Endodermal cell (in vitro differentiated cells): Measurements from ENCODE around the gene SAMD11. TPM values are rescaled to one million over a fixed set of nuclear protein-coding genes. Genes with fewer than 3 reads are reported as not detected.
"Not testable (repeated sequence)": the region's sequence is repeated elsewhere in the genome, so short reads cannot be mapped to it uniquely, and the experiment has no call there.

Experiments
- DNase-seq: peaks from one replicate; pipeline ENCODE4 v3.0.0-alpha.2; 2017
- H3K27ac ChIP-seq: 2 replicates; pipeline ENCODE4 v1.5.1; 2013; ENCODE audit warnings: mild to moderate bottlenecking, low read depth, low read length, moderate library complexity
- H3K27me3 ChIP-seq: 2 replicates; pipeline ENCODE4 v1.6.1; 2013; ENCODE audit warnings: mild to moderate bottlenecking, low read length, moderate library complexity; ENCODE audit not compliant: insufficient read depth, control insufficient read depth, poor library complexity, severe bottlenecking
- H3K36me3 ChIP-seq: 2 replicates; pipeline ENCODE4 v1.7.0; 2013; ENCODE audit warnings: mild to moderate bottlenecking, low read length, moderate library complexity; ENCODE audit not compliant: control insufficient read depth, insufficient read depth
- H3K4me1 ChIP-seq: one replicate; pipeline ENCODE4 v1.7.0; 2013; ENCODE audit warnings: low read length; ENCODE audit not compliant: control insufficient read depth, insufficient read depth
- H3K4me3 ChIP-seq: 2 replicates; pipeline ENCODE4 v1.5.1; 2013; ENCODE audit warnings: mild to moderate bottlenecking, low read length, moderate library complexity
- H3K9ac ChIP-seq: 2 replicates; pipeline ENCODE4 v1.6.1; 2013; ENCODE audit warnings: mild to moderate bottlenecking, low read length, moderate library complexity; ENCODE audit not compliant: poor library complexity, severe bottlenecking; ENCODE audit errors: extremely low read depth
- H3K9me3 ChIP-seq: 2 replicates; pipeline ENCODE4 v1.6.1; 2013; ENCODE audit warnings: mild to moderate bottlenecking, low read length, moderate library complexity; ENCODE audit not compliant: control insufficient read depth
- H3K27ac Mint-ChIP-seq: 2 replicates; pipeline ENCODE4 v1.8.0; 2020; ENCODE audit warnings: mixed read lengths
- H3K27me3 Mint-ChIP-seq: 2 replicates; pipeline ENCODE4 v1.8.0; 2021; ENCODE audit warnings: mild to moderate bottlenecking, mixed read lengths; ENCODE audit not compliant: insufficient read depth
- H3K36me3 Mint-ChIP-seq: 2 replicates; pipeline ENCODE4 v1.8.0; 2020; ENCODE audit warnings: low read depth, mixed read lengths
- H3K4me1 Mint-ChIP-seq: 2 replicates; pipeline ENCODE4 v1.8.0; 2020; ENCODE audit warnings: mixed read lengths
- H3K4me3 Mint-ChIP-seq: 2 replicates; pipeline ENCODE4 v1.8.0; 2020; ENCODE audit warnings: mild to moderate bottlenecking, moderate library complexity, mixed read lengths
- H3K9me3 Mint-ChIP-seq: 2 replicates; pipeline ENCODE4 v1.8.0; 2020; ENCODE audit warnings: mild to moderate bottlenecking, mixed read lengths
- WGBS, 2 experiments: methylation state at CpG; one replicate each; pipeline versions ENCODE4 v1.1.5 to v1.1.7; 2013; ENCODE audit warnings: missing lambda C conversion rate in 2 of 2, mixed read lengths in 1 of 2; ENCODE audit not compliant: insufficient coverage in 1 of 2, insufficient read length in 1 of 2; 5-methylcytosine and 5-hydroxymethylcytosine counted together
- long read RNA-seq, 4 experiments: library from polyadenylated mRNA in 2 of 4; library from RNA in 1 of 4; library from capped mRNA in 1 of 4; stranded (forward) in 3 of 4; unstranded in 1 of 4; transcript quantifications; one replicate each; pipeline ENCODE4 v2.0.0, GENCODE V29; 2020 to 2021; ENCODE audit warnings: inconsistent platforms in 1 of 4
- polyA plus RNA-seq, 2 experiments: library from polyadenylated mRNA; stranded (reverse); fragments of 50-300 nt; gene quantifications; one replicate each; pipeline ENCODE4 v1.2.3, GENCODE V29; 2013
- total RNA-seq, 2 donors: library from RNA; stranded (reverse); fragmentation: NEBNext Ultra II Directional in 1 of 2; extraction: Animal tissue kit (Norgen Biotek cat#: 25700) in 1 of 2; gene quantifications; 2 replicates in 1 of 2; 3 replicates in 1 of 2; pipeline ENCODE4 v1.2.1, GENCODE V29; 2021
- TF ChIP-seq, protein P1 (sequence below): fragments of 200-600 bp; sonication (generic); conservative IDR thresholded peaks from 2 replicates; pipeline ENCODE4 v1.5.0; 2021; ENCODE audit warnings: antibody characterized with exemption, mild to moderate bottlenecking

The SAMD11 gene, protein sequence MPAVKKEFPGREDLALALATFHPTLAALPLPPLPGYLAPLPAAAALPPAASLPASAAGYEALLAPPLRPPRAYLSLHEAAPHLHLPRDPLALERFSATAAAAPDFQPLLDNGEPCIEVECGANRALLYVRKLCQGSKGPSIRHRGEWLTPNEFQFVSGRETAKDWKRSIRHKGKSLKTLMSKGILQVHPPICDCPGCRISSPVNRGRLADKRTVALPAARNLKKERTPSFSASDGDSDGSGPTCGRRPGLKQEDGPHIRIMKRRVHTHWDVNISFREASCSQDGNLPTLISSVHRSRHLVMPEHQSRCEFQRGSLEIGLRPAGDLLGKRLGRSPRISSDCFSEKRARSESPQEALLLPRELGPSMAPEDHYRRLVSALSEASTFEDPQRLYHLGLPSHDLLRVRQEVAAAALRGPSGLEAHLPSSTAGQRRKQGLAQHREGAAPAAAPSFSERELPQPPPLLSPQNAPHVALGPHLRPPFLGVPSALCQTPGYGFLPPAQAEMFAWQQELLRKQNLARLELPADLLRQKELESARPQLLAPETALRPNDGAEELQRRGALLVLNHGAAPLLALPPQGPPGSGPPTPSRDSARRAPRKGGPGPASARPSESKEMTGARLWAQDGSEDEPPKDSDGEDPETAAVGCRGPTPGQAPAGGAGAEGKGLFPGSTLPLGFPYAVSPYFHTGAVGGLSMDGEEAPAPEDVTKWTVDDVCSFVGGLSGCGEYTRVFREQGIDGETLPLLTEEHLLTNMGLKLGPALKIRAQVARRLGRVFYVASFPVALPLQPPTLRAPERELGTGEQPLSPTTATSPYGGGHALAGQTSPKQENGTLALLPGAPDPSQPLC
- 100 to 1,000 TPM; 152 to 156 TPM for total RNA-seq
- polyA plus RNA-seq (2013, experiment 1 of 2), result 28.0 TPM
- polyA plus RNA-seq (2013, experiment 2 of 2), result 26.1 TPM
- long read RNA-seq, experiment 1, partial matches to known transcripts, result 65 of 90 reads
- long read RNA-seq, experiment 1, other reads (novel, unspliced or antisense), result 24 of 90 reads
- long read RNA-seq, experiment 2, partial matches to known transcripts, result 75 of 154 reads
- long read RNA-seq, experiment 2, other reads (novel, unspliced or antisense), result 76 of 154 reads
- long read RNA-seq, experiment 3, partial matches to known transcripts, result 6 of 8 reads
- long read RNA-seq, experiment 3, other reads (novel, unspliced or antisense), result 2 of 8 reads
- long read RNA-seq, experiment 4, partial matches to known transcripts, result 4 of 11 reads
- long read RNA-seq, experiment 4, other reads (novel, unspliced or antisense), result 7 of 11 reads

DNA sequence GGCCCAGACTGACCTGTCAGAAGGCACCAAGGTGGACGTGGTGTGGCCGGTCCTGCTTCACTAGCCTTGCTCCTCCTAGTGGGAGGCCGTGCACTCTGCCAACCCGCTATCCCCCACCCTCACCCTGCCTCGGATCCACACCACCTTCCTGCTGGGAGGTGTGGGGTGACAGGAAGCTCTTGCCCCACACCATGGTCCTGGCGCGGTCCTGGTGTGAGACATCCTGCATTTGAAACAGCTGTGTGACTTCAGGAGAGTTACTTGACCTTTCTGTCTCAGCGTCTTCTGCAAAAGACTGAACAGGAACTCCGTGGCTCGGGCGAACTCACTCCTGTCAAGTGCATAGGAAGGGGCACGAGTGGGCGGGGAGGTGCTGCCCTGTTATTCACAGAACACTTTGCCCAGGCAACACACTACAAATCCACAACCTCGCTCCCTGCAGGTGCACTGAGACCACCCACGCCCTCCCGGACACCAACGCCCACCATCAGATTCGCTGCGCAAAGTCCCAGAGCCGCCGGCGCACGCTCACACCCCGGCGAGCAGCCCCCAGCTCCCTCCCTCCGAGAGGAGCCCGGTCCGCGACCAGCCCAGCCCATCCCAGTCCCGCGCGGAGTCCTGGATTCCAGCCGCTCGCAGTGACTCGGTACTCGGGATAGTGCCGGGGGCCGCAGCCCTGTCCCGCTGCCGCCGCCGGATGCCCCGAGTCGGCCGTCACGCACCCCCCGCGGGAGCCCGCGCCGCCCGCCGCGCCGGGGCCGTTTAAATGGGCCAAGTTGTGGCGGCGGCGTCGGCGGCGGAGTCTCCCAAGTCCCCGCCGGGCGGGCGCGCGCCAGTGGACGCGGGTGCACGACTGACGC, at the start of gene SAMD11:
TSS of gene SAMD11 (plus strand) at position 793 of the 860 bp plus-strand sequence. CDS start 509 bp downstream, outside the sequence.
- Mint-ChIP-seq H3K36me3 (peaks cover 25% of the 10 kb centered on the region), H3K4me3 (peak within 1 kb of the TSS; percentile 71), H3K27me3 (peaks cover 82% of the 10 kb centered on the region), H3K27ac (no peak within 1 kb of the TSS), H3K4me1 (peaks cover 21% of the 10 kb centered on the region), H3K9me3 (no peaks in the 10 kb centered on the region)
- H3K9ac ChIP-seq, result no peak within 1 kb of the TSS
- no peak within 1 kb of the TSS for H3K27ac ChIP-seq
- H3K4me1 ChIP-seq, result peaks cover 6% of the 10 kb centered on the region
- peak within 1 kb of the TSS; percentile 67 for H3K4me3 ChIP-seq
- H3K27me3 ChIP-seq, result peaks cover 84% of the 10 kb centered on the region
- TF ChIP-seq, protein P1, sequence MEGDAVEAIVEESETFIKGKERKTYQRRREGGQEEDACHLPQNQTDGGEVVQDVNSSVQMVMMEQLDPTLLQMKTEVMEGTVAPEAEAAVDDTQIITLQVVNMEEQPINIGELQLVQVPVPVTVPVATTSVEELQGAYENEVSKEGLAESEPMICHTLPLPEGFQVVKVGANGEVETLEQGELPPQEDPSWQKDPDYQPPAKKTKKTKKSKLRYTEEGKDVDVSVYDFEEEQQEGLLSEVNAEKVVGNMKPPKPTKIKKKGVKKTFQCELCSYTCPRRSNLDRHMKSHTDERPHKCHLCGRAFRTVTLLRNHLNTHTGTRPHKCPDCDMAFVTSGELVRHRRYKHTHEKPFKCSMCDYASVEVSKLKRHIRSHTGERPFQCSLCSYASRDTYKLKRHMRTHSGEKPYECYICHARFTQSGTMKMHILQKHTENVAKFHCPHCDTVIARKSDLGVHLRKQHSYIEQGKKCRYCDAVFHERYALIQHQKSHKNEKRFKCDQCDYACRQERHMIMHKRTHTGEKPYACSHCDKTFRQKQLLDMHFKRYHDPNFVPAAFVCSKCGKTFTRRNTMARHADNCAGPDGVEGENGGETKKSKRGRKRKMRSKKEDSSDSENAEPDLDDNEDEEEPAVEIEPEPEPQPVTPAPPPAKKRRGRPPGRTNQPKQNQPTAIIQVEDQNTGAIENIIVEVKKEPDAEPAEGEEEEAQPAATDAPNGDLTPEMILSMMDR, result peak; percentile 47
- H3K9me3 ChIP-seq, result no peaks in the 10 kb centered on the region
- WGBS, 2 experiments, result 5 to 7% methylated on average over 34 to 72 of the region's 72 CpGs
- DNase-seq, result peak; percentile 91
- no peaks in the 10 kb centered on the region for H3K36me3 ChIP-seq

DNA sequence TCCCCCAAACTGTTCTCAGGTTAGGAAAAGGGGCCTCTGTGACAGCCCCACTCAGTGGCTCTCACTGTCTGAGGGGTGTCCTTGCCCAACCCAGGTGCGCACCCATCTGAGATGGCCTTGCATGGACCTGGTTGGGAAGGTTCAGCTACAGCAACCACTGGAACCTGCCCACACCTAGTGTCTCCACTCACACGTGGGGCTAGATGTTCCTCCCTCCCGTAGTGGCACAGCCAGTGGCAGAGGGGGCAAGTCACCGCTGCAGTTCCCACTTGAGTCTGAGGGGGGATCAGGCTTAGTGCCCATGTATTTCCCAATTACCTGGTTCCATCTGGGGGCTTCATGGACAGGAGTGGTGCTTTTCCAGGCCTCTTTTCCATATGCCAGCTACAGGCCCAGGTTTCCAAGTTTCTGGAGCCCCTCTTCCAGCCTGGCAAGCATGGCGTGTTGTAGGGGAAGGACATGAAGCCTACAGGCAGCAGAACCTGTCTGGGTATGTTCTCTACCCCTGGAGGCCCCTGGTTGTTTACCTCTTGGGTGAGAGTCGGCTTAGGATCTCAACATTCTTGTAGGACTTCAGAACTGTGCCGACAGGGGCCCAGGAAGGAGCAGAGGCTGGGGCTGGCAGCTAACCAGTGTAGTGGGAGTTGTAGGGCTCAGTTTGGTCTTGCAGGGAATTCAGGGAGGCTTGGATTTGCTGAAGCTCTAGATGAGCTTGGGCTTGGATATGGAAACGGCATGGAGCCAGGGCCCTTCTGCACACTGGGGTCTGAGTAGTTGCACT, 47.1 kb upstream of the SAMD11 start:
- not testable (repeated sequence) for H3K27ac ChIP-seq, H3K4me3 Mint-ChIP-seq, H3K9ac ChIP-seq, H3K9me3 Mint-ChIP-seq, H3K27ac Mint-ChIP-seq, H3K36me3 Mint-ChIP-seq, DNase-seq, H3K9me3 ChIP-seq, H3K4me3 ChIP-seq, H3K4me1 ChIP-seq, H3K36me3 ChIP-seq
- peaks cover 34% of the 10 kb centered on the region for H3K27me3 Mint-ChIP-seq
- whole genome bisulfite sequencing, 2 experiments, result 79 to 91% methylated on average over 4 to 8 of the region's 8 CpGs
- TF ChIP-seq, protein P1, result peak; percentile 50
- peaks cover 29% of the 10 kb centered on the region for H3K27me3 ChIP-seq
- peaks cover 15% of the 10 kb centered on the region for H3K4me1 Mint-ChIP-seq

DNA sequence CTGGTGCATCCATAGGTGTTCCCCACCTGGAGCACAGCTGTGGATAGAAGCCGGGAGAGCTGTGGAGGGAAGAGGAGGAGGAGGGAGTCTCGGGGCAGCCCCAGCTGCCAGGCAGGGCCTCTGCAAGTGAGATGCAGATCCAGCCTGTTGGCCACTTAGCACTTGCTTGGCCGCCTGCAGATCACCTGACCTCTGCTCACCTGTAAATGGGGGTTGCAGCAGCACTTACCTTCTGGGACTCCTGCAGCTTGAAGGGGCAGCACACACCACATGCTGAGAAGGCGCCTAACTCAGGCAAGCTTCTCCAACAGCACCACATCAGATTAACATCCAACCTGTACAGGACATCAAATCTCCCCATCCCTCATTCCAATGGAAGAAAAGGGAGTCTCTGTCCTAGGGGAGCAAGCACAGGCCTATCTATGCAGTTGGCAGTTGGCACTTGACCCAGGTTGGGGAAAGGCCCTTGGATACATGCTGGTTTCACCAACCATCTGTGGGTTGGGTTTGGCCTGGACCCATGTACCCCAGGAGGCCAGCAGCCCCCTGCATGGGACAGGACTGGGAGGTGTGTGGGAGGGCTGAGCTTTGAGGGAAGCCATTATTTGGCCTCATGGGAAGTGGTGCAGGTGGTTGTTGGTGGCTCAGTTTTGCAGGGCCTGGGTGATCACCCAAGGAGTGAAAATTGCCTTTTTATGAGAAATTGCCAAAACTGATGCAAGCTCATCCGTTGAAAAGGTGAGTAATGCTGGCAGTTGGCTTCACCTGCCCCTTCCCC, 46.3 kb upstream of the SAMD11 start:
- Mint-ChIP-seq H3K27me3 (peaks cover 35% of the 10 kb centered on the region), H3K4me1 (peaks cover 15% of the 10 kb centered on the region)
- H3K27ac ChIP-seq, H3K9me3 ChIP-seq, H3K4me3 Mint-ChIP-seq, H3K9me3 Mint-ChIP-seq, H3K36me3 Mint-ChIP-seq, H3K36me3 ChIP-seq, H3K27ac Mint-ChIP-seq, H3K9ac ChIP-seq, H3K4me1 ChIP-seq, H3K4me3 ChIP-seq: not testable (repeated sequence)
- peak; percentile 73 for DNase-seq
- whole genome bisulfite sequencing, 2 experiments, result 60 to 79% methylated on average over 1 to 5 of the region's 5 CpGs
- H3K27me3 ChIP-seq, result peaks cover 21% of the 10 kb centered on the region

DNA sequence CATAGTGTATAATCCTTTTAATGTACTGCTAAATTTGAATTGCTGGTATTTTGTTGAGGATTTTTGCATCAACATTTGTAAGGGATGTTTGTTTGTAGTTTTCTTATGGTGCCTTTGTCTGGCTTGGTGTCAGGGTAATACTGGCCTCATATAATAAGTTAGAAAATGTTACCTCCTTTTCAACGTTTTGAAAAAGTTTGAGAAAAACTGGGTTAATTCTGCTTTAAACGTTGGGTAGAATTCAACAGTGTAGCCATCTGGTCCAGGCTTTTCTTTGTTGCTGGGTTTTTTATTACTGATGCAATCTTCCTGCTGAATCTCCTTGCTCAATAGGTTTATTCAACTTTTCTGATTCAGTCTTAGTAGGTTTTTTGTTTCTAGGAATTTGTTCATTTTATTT, 43.2 kb upstream of the SAMD11 start:
- peaks cover 29% of the 10 kb centered on the region for H3K27me3 ChIP-seq
- DNase-seq, H3K9ac ChIP-seq, H3K9me3 ChIP-seq, H3K36me3 Mint-ChIP-seq, H3K4me1 ChIP-seq, H3K36me3 ChIP-seq, H3K9me3 Mint-ChIP-seq, H3K4me3 ChIP-seq, H3K27ac Mint-ChIP-seq, H3K27ac ChIP-seq, H3K4me3 Mint-ChIP-seq: not testable (repeated sequence)
- whole genome bisulfite sequencing, 2 experiments, result 48 to 50% methylated on average over 2 of the region's 2 CpGs
- Mint-ChIP-seq H3K4me1 (peaks cover 11% of the 10 kb centered on the region), H3K27me3 (peaks cover 43% of the 10 kb centered on the region)
